Erythroblast (primary cell): ENCODE data around the gene BIN1.
A peak's percentile ranks its signal among the peaks of the same experiment; 100 is the strongest.

ENCODE experiments used
- DNase-seq, 2 experiments: peaks; one replicate each; lab custom pipeline; 2025; lab: John Stamatoyannopoulos, UW
- GATA1 ChIP-seq: IDR thresholded peaks from 2 replicates; pipeline ENCODE4 v1.6.1; 2011; ENCODE audit warnings: low read depth, mild to moderate bottlenecking, control low read depth, low read length, moderate library complexity
- POLR2A ChIP-seq: IDR thresholded peaks from 2 replicates; pipeline ENCODE4 v1.6.1; 2011; ENCODE audit warnings: mild to moderate bottlenecking, low read length

Gene BIN1

GRCh38 chr2:127054996-127055785 is 51.8 kb downstream of the BIN1 start:
- no peak for TF ChIP-seq GATA1
- no peak for TF ChIP-seq POLR2A

GRCh38 chr2:127054604-127054930 is 52.4 kb downstream of the BIN1 start:
- no peak for DNase-seq
- TF ChIP-seq GATA1: no peak
- no peak for TF ChIP-seq POLR2A

More at GRCh38 chr2:127054996-127055785, 51.8 kb downstream of the BIN1 start:
- no peak for DNase-seq

- no peak for DNase-seq
- no peak for TF ChIP-seq POLR2A
- TF ChIP-seq GATA1: no peak
Observed at GRCh38 chr2:127053731-127054603, 53.0 kb downstream of the BIN1 start.

- DNase-seq: no peak
- TF ChIP-seq GATA1 (no peak), POLR2A (no peak)
Observed at GRCh38 chr2:127052771-127053691, 53.9 kb downstream of the BIN1 start.

GRCh38 chr2:127052057-127052770 is 54.7 kb downstream of the BIN1 start:
- no peak for DNase-seq
- TF ChIP-seq GATA1: no peak
- TF ChIP-seq POLR2A: no peak

- DNase-seq: no peak
- TF ChIP-seq POLR2A: no peak
- no peak for TF ChIP-seq GATA1
Observed at GRCh38 chr2:127051116-127052056, 55.6 kb downstream of the BIN1 start.

- no peak for DNase-seq
- TF ChIP-seq POLR2A (no peak), GATA1 (no peak)
Observed at GRCh38 chr2:127050803-127051115, 56.2 kb downstream of the BIN1 start.

- peak; percentile 32 to 65 for DNase-seq
- TF ChIP-seq GATA1 (no peak), POLR2A (no peak)
Observed at GRCh38 chr2:127049927-127050802, 56.8 kb downstream of the BIN1 start.

- no peak for DNase-seq
- TF ChIP-seq GATA1 (no peak), POLR2A (no peak)
Observed at GRCh38 chr2:127048969-127049897, 57.7 kb downstream of the BIN1 start.

GRCh38 chr2:127048618-127048935 is 58.4 kb downstream of the BIN1 start:
- TF ChIP-seq POLR2A (no peak), GATA1 (no peak)
- no peak for DNase-seq
